GM18517 (cell line): Measurements from ENCODE around the gene ZMIZ2.
A peak's percentile ranks its signal among the peaks of the same experiment; 100 is the strongest.
"Not testable (repeated sequence)": the region's sequence is repeated elsewhere in the genome, so short reads cannot be mapped to it uniquely, and the experiment has no call there.

Experiments used
- ATAC-seq: cut with Tn5 transposase; IDR thresholded peaks from one replicate; pipeline ENCODE4 v1.9.1; 2021; ENCODE audit warnings: mild to moderate bottlenecking, moderate library complexity; ENCODE audit not compliant: unreplicated experiment

ZMIZ2 gene

GRCh38 chr7:44726250-44726649, 22.4 kb upstream of the ZMIZ2 start:
- not testable (repeated sequence) for ATAC-seq

- ATAC-seq: no peak
Measured at GRCh38 chr7:44727158-44727936, 21.3 kb upstream of the ZMIZ2 start.

GRCh38 chr7:44727937-44728262, 20.7 kb upstream of the ZMIZ2 start:
- ATAC-seq: no peak

GRCh38 chr7:44729949-44730590, 18.6 kb upstream of the ZMIZ2 start:
- ATAC-seq: no peak

- not testable (repeated sequence) for ATAC-seq
Measured at GRCh38 chr7:44732971-44733370, 15.7 kb upstream of the ZMIZ2 start.

- no peak for ATAC-seq
Measured at GRCh38 chr7:44733708-44734481, 14.8 kb upstream of the ZMIZ2 start.

- no peak for ATAC-seq
Measured at GRCh38 chr7:44735403-44736165, 13.1 kb upstream of the ZMIZ2 start.

- no peak for ATAC-seq
Measured at GRCh38 chr7:44736896-44737295, 11.8 kb upstream of the ZMIZ2 start.

- ATAC-seq: no peak
Measured at GRCh38 chr7:44738051-44738723, 10.5 kb upstream of the ZMIZ2 start.

- no peak for ATAC-seq
Measured at GRCh38 chr7:44738876-44739665, 9.6 kb upstream of the ZMIZ2 start.

GRCh38 chr7:44740055-44740454, 8.6 kb upstream of the ZMIZ2 start:
- no peak for ATAC-seq

- ATAC-seq: no peak
Measured at GRCh38 chr7:44743750-44744149, 4.9 kb upstream of the ZMIZ2 start.

- ATAC-seq: peak; percentile 9
Measured at GRCh38 chr7:44748948-44749731, 493 bp downstream of the ZMIZ2 start.

- ATAC-seq: no peak
Measured at GRCh38 chr7:44749992-44750391, 1.3 kb downstream of the ZMIZ2 start.

GRCh38 chr7:44750424-44750823, 1.8 kb downstream of the ZMIZ2 start:
- no peak for ATAC-seq

GRCh38 chr7:44750921-44751571, 2.4 kb downstream of the ZMIZ2 start:
- peak; percentile 68 for ATAC-seq

- ATAC-seq: no peak
Measured at GRCh38 chr7:44752822-44753221, 4.2 kb downstream of the ZMIZ2 start.
